GM23248 (cell line): Measurements from ENCODE around the gene ADAMTS14. TPM values are rescaled to one million over a fixed set of nuclear protein-coding genes. Genes with fewer than 3 reads are reported as not detected.

Experiments
- DNase-seq: peaks from one replicate; pipeline ENCODE4 v3.0.0-alpha.2; 2015
- H2AFZ ChIP-seq: fragments of 200-600 bp; sonication (generic); 2 replicates; pipeline ENCODE4 v1.6.1; 2016; ENCODE audit warnings: antibody characterized with exemption
- H3F3A ChIP-seq: fragments of 200-600 bp; sonication (generic); 2 replicates; pipeline ENCODE4 v1.6.1; 2016; ENCODE audit warnings: mild to moderate bottlenecking, antibody characterized with exemption, mixed run types; ENCODE audit not compliant: insufficient read depth
- H3K27ac ChIP-seq: fragments of 200-600 bp; sonication (generic); 2 replicates; pipeline ENCODE4 v1.5.1; 2016; ENCODE audit warnings: mild to moderate bottlenecking
- H3K27me3 ChIP-seq: fragments of 200-600 bp; sonication (generic); replicated peaks from 2 replicates; pipeline ENCODE4 v1.6.1; 2016; ENCODE audit warnings: mild to moderate bottlenecking; ENCODE audit not compliant: insufficient read depth
- H3K36me3 ChIP-seq: fragments of 200-600 bp; sonication (generic); 2 replicates; pipeline ENCODE4 v1.6.1; 2016; ENCODE audit warnings: low read depth, mild to moderate bottlenecking
- H3K4me1 ChIP-seq: fragments of 200-600 bp; sonication (generic); 2 replicates; pipeline ENCODE4 v1.6.1; 2016; ENCODE audit warnings: mild to moderate bottlenecking; ENCODE audit not compliant: insufficient read depth
- H3K4me2 ChIP-seq: fragments of 200-600 bp; sonication (generic); one replicate; pipeline ENCODE4 v1.6.1; 2016; ENCODE audit warnings: mild to moderate bottlenecking; ENCODE audit not compliant: unreplicated experiment
- H3K4me3 ChIP-seq: fragments of 200-600 bp; sonication (generic); 2 replicates; pipeline ENCODE4 v1.5.1; 2016; ENCODE audit warnings: mild to moderate bottlenecking
- H3K79me2 ChIP-seq: fragments of 200-600 bp; sonication (generic); 2 replicates; pipeline ENCODE4 v1.6.1; 2016; ENCODE audit warnings: mild to moderate bottlenecking; ENCODE audit not compliant: insufficient read depth
- H3K9ac ChIP-seq: fragments of 200-600 bp; sonication (generic); 2 replicates; pipeline ENCODE4 v1.6.1; 2016; ENCODE audit warnings: mild to moderate bottlenecking
- H3K9me2 ChIP-seq: fragments of 200-600 bp; sonication (generic); 2 replicates; pipeline ENCODE4 v1.6.1; 2016; ENCODE audit warnings: mixed run types, mild to moderate bottlenecking, moderate library complexity; ENCODE audit not compliant: insufficient read depth
- H3K9me3 ChIP-seq: fragments of 200-600 bp; sonication (generic); one replicate; pipeline ENCODE4 v1.6.1; 2017; ENCODE audit warnings: low read depth
- H4K20me1 ChIP-seq: fragments of 200-600 bp; sonication (generic); 2 replicates; pipeline ENCODE4 v1.6.0; 2016; ENCODE audit not compliant: insufficient read depth
- EZH2 ChIP-seq: fragments of 200-600 bp; sonication (generic); IDR thresholded peaks from 2 replicates; pipeline ENCODE4 v1.6.1; 2018; ENCODE audit warnings: antibody characterized with exemption, mild to moderate bottlenecking; ENCODE audit not compliant: insufficient read depth, poor library complexity, severe bottlenecking
- EZH2phosphoT487 ChIP-seq: fragments of 200-600 bp; sonication (generic); IDR thresholded peaks from 2 replicates; pipeline ENCODE4 v1.6.1; 2018; ENCODE audit warnings: antibody characterized with exemption, moderate library complexity, mild to moderate bottlenecking, low read depth; ENCODE audit not compliant: insufficient read depth
- WGBS, 2 experiments: methylation state at CpG; one replicate each; pipeline ENCODE4 v1.1.6; 2015 to 2017; ENCODE audit warnings: low lambda C conversion rate in 2 of 2, low coverage in 1 of 2; ENCODE audit errors: missing lambda C conversion rate in 2 of 2; 5-methylcytosine and 5-hydroxymethylcytosine counted together
- in situ Hi-C: fragments of 300-500 bp; cut with MboI; formaldehyde crosslinking; loops from 2 replicates; pipeline ENCODE4 v1.15.0; 2020
- polyA plus RNA-seq: library from polyadenylated mRNA; unstranded; fragments of >200 nt; fragmentation: Nextera tagmentation; extraction: Ambion mirVana; gene quantifications from 2 replicates; pipeline ENCODE4 v1.2.1, GENCODE V29; 2016
- total RNA-seq: library from RNA; depleted of rRNA; stranded (reverse); fragments of >200 nt; shearing (Covaris generic); gene quantifications from 2 replicates; pipeline ENCODE4 v1.2.3, GENCODE V29; 2014

ADAMTS14 gene
- total and polyA plus RNA-seq, 2 experiments from 2014 or later, result 0.91 to 0.97 TPM

DNA sequence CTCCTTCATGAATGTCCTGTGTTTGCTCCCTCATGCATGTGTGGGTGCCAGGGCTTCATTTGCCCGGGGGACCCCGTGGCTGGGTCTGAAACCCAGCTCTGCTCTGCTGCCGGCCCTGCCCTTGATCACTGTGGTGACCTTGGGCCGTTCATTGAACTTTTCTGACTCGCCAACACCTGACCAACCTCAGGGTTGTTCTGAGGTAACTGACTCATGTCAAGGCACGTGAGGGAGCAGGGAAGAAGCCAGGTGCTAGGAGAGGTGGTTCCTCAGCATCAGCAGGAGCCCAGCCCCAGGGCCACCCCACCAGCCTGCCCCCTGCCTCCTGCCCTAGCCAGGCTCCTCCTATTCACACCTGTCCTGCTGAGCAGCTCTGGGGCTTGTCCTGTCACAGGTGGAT, 64.9 kb downstream of the ADAMTS14 start:
- H3K4me3 ChIP-seq, result no peak overlapping the region
- H3K27ac ChIP-seq, result no peak overlapping the region
- H3K4me2 ChIP-seq, result no peak overlapping the region
- TF ChIP-seq EZH2phosphoT487 (no peak), EZH2 (no peak)
- H2AFZ ChIP-seq, result no peak overlapping the region
- no peaks in the 10 kb centered on the region for H3K79me2 ChIP-seq
- no peaks in the 10 kb centered on the region for H3K27me3 ChIP-seq
- no peaks in the 10 kb centered on the region for H3K9me2 ChIP-seq
- H3K9ac ChIP-seq, result no peak overlapping the region
- no peaks in the 10 kb centered on the region for H3F3A ChIP-seq
- WGBS, 2 experiments, result 80 to 82% methylated on average over 6 of the region's 6 CpGs
- no peaks in the 10 kb centered on the region for H3K9me3 ChIP-seq
- DNase-seq, result no peak
- H3K4me1 ChIP-seq, result no peaks in the 10 kb centered on the region
- in situ Hi-C loops, result no loop called here
- H3K36me3 ChIP-seq, result no peaks in the 10 kb centered on the region
- no peaks in the 10 kb centered on the region for H4K20me1 ChIP-seq

DNA sequence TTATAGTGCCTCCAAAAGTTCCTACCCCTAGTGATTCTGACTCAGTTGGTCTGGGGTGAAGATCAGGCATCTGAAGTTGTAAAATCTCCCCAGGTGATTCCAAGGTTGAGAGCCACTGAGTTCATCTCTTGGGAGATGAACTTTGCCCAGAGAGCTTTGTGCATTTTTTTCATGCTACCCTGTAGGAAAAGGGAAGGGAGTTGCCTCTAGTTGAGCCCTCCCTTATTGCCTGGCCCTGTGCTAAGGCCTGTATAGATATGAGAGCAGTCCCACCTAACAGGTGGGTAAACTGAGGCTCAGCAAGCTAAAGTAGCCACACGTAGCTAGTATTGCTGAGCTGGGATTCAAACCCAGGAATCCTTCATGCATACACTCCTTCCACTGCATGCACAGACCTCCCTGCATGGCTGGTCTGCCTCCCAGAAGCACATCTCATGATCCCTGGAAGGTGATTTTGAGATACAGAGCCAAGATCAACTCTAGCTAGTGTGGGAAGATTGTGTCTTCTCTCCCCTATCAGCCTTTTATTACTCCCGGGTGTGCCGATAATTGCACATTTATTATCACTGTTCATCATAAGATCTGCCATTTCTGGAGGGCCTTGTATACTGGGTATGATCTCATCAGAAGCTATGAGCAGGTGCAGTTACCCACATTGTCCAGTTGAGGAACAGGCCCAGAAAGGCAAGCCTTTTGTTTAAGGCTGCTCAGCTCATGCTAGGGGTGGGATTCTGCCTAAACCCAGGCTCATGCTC, 65.9 kb downstream of the ADAMTS14 start:
- in situ Hi-C loops, result no loop called here
- 74% methylated on average over 3 of the region's 3 CpGs for WGBS, 2 experiments
- Histone ChIP-seq H4K20me1 (no peaks in the 10 kb centered on the region), H3K4me1 (0 out of 2 replicates have a peak, but pooled peaks cover 4% of the 10 kb centered on the region), H3K79me2 (no peaks in the 10 kb centered on the region), H3K27ac (no peak overlapping the region), H3F3A (no peaks in the 10 kb centered on the region), H3K9ac (no peak overlapping the region), H3K27me3 (no peaks in the 10 kb centered on the region), H3K9me2 (no peaks in the 10 kb centered on the region), H3K36me3 (no peaks in the 10 kb centered on the region), H2AFZ (no peak overlapping the region), H3K9me3 (no peaks in the 10 kb centered on the region), H3K4me3 (no peak overlapping the region), H3K4me2 (no peak overlapping the region)
- DNase-seq, result no peak
- TF ChIP-seq EZH2phosphoT487 (no peak), EZH2 (no peak)

DNA sequence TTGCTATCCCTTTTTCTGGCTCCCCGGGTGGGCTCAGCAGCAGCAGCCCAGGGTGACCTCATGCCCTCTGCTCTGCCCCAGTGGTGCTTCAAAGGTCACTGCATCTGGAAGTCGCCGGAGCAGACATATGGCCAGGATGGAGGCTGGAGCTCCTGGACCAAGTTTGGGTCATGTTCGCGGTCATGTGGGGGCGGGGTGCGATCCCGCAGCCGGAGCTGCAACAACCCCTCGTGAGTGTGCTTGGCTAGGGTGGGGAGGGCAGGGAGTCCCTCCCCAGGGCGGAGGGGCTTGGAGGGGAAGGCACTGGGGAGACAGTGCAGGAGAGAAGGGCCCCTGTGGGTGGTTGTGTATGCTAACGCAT, 66.4 kb downstream of the ADAMTS14 start:
- 95 to 97% methylated on average over 12 of the region's 12 CpGs for WGBS, 2 experiments
- in situ Hi-C loops, result no loop called here

DNA sequence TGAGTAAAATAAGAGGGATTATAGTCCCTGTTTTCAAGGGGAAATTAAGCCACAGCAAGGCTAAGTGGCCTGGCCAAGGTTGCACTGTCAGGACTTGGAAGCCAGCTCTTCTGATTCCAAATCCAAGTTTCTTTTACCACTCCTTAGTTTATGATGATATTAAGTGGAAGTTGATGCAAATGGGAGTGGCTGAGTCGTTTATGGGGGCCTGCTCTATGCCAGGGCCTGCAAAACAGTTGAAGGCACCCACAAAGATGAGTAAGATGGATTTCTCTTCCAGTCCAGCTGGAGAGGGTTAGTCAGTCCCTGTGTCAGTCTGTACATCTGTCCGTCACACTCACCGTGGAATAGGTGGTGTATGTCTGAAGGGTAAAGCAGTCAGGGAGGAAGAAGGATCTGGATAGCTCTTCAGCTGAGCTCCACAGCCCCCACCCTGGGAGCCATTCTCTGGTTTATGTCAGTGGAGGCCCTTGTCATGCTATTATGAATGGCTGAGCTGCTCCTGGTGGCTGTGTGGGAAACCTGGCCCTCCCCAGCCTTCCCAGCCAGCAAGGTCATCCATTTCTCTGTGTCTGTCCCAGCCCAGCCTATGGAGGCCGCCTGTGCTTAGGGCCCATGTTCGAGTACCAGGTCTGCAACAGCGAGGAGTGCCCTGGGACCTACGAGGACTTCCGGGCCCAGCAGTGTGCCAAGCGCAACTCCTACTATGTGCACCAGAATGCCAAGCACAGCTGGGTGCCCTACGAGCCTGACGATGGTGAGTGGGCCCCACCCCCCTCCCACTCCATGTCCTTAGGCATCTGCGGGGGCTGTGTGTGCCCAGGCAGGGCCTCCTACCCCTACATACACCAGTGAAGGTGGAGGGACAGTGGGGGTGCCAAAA, 68.3 kb downstream of the ADAMTS14 start:
- Histone ChIP-seq H4K20me1 (no peaks in the 10 kb centered on the region), H2AFZ (no peak overlapping the region), H3K4me1 (0 out of 2 replicates have a peak, but pooled peaks cover 4% of the 10 kb centered on the region), H3K9me2 (no peaks in the 10 kb centered on the region), H3K79me2 (no peaks in the 10 kb centered on the region), H3F3A (no peaks in the 10 kb centered on the region), H3K4me3 (no peak overlapping the region), H3K4me2 (no peak overlapping the region), H3K27me3 (no peaks in the 10 kb centered on the region), H3K36me3 (no peaks in the 10 kb centered on the region), H3K9me3 (no peaks in the 10 kb centered on the region), H3K27ac (no peak overlapping the region), H3K9ac (no peak overlapping the region)
- in situ Hi-C loops, result no loop called here
- TF ChIP-seq EZH2phosphoT487, result no peak
- no peak for TF ChIP-seq EZH2
- DNase-seq, result no peak
- WGBS, 2 experiments, result 62 to 79% methylated on average over 5 to 12 of the region's 12 CpGs

More for the DNA sequence above, 66.4 kb downstream of the ADAMTS14 start:
- H2AFZ ChIP-seq, result no peak overlapping the region
- no peaks in the 10 kb centered on the region for H3K27me3 ChIP-seq
- DNase-seq, result no peak
- H3K4me1 ChIP-seq, result 0 out of 2 replicates have a peak, but pooled peaks cover 4% of the 10 kb centered on the region
- H3K36me3 ChIP-seq, result no peaks in the 10 kb centered on the region
- no peak overlapping the region for H3K4me3 ChIP-seq
- no peak overlapping the region for H3K27ac ChIP-seq
- no peaks in the 10 kb centered on the region for H3K9me3 ChIP-seq
- no peaks in the 10 kb centered on the region for H3K79me2 ChIP-seq
- H3K9me2 ChIP-seq, result no peaks in the 10 kb centered on the region
- H4K20me1 ChIP-seq, result no peaks in the 10 kb centered on the region
- H3K4me2 ChIP-seq, result no peak overlapping the region
- H3F3A ChIP-seq, result no peaks in the 10 kb centered on the region
- H3K9ac ChIP-seq, result no peak overlapping the region
- TF ChIP-seq EZH2 (no peak), EZH2phosphoT487 (no peak)
